ENCODE results near the gene ACTL10.

Gene ACTL10

DNA sequence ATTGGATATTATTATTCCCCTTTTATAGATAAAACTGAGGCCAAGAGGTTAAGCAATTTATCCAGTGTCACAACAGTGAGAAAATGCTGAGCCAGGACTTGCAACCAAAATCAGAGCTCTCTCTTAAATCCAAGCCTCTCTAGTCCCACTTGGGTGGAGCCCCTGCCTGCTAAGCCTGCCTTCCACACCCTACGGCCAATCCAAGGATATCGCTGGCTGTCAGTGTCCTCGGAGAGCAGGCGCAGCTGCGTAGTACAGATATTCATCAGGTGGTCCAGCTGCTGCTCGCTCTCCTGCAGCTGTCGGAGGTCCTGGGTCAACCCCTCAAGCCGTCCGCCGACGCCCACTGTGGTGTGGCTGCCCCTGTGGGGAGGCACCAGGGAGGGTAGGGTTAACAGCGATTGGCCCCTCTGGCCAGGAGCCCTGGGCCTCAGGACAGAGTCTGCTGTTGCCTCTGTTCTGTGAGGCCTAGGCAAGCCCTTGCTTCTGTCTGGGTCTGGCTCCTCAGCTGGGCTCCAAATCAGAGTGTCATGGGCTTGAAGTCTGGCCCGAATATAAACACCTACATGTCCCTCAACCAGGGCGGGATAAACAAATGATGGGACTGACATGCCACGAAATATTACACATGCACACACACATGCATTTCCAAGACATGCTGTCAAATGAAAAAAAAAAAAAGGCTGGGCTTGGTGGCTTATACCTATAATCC lies 11.4 kb downstream of the ACTL10 start:
- no peak for DNase-seq (ENCODE audit: low read depth)

- DNase-seq (ENCODE audit: low read depth) = no peak
These were observed 13.2 kb downstream of the ACTL10 start for GRCh38 chr20:33679758-33680485.

DNA sequence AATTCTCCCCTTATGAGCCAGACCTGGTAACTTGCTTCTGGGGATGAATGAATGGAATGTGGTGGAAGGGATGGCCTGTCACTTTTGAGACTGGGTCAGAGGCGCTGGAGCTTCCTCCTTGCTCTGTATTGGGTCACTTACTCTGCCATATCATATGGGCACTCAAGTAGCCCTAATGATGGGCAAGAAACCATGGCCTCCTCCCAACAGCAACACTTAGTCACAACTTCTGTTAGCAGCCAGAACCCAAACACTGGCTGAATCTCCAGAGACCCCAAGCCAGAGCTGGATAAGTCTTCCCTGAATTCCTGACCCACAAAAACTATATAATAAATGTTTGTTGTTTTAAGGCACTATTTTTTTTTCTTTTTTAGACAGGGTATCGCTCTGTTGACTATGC lies 13.9 kb downstream of the ACTL10 start:
- no peak for DNase-seq (ENCODE audit: low read depth)

- no peak for DNase-seq (ENCODE audit: low read depth)
These were observed 14.5 kb downstream of the ACTL10 start for GRCh38 chr20:33681288-33681687.

DNA sequence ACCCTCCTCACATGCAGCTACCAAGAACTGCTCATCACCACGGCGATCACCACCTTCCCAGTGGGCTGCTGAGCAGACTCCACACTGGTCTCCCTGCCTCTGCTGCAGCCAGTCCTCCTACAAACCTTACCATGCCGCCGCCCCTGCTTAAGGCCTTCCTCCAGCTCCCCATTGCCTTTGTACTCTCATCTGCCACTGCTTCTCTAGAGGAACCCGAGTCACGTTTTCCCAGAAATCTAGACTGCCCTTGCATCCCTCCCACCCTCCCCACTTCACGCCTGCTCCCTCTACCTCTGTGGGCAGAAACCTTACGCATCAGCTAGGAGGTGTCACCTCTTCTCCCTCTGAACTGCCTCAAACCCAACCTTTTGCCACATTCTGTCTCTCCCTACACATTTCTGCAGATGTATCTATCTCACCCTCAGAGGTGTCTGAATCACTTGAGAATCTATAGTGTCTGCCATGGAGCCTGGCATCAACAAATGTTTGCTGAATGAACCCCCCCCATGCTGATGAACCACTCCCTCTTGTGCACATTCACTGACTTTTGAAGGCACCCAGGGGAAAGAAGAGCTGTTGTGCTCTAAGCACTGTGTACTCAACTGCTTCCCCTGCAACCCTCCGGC lies 15.1 kb downstream of the ACTL10 start:
- DNase-seq (ENCODE audit: low read depth) = no peak

GRCh38 chr20:33684533-33685327 lies 18.0 kb downstream of the ACTL10 start:
- DNase-seq (ENCODE audit: low read depth) = no peak

GRCh38 chr20:33685328-33686099 lies 18.8 kb downstream of the ACTL10 start:
- no peak for DNase-seq (ENCODE audit: low read depth)

GRCh38 chr20:33686100-33686983 lies 19.6 kb downstream of the ACTL10 start, which contains the start of gene E2F1:
TSS of gene E2F1 (minus strand) at chr20:33686385. CDS start at chr20:33686264, 121 bp downstream.
- DNase-seq (ENCODE audit: low read depth) = peak; percentile 49

DNA sequence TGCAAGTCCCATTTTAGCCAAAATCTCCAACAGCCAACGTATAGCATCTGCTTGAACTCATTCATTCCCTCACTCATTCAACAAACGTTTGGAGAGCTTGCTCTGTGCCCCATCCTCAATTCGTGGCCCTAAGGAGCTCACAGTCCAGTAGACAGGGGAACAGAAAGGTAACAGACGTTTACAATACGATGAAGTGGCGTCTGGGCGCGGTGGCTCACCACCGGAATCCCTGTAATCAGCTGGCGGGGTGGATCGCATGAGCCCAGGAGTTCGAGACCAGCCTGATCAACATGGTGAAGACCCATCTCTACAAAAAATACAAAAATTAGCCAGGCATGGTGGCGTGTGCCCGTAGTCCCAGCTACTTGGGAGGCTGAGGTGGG lies 20.2 kb downstream of the ACTL10 start:
- no peak for DNase-seq (ENCODE audit: low read depth)

- DNase-seq (ENCODE audit: low read depth) = no peak
These were observed 20.7 kb downstream of the ACTL10 start for GRCh38 chr20:33687370-33687915.

- DNase-seq (ENCODE audit: low read depth) = no peak
These were observed 21.5 kb downstream of the ACTL10 start for GRCh38 chr20:33687993-33688937.

- DNase-seq (ENCODE audit: low read depth) = no peak
These were observed 22.2 kb downstream of the ACTL10 start for GRCh38 chr20:33688938-33689424.

DNA sequence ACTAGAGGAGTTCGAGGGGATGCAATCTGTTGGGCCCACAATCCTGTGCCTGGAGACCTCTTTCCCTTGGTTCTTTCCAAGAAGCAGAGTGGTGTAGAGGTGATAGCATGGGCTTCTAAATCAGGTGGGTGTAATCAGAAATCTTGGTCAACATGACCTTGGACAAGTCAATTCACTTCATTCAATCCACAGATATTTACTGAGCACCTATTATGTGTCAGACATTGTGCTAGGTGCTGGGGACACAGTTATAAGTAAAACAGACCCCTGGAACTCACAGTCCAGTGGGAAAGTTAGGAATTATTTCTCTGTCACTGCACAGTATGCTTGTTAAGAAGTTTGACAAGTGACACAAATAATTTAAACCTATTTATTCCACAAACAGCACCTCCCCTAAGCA lies 22.8 kb downstream of the ACTL10 start:
- DNase-seq (ENCODE audit: low read depth) = no peak

DNA sequence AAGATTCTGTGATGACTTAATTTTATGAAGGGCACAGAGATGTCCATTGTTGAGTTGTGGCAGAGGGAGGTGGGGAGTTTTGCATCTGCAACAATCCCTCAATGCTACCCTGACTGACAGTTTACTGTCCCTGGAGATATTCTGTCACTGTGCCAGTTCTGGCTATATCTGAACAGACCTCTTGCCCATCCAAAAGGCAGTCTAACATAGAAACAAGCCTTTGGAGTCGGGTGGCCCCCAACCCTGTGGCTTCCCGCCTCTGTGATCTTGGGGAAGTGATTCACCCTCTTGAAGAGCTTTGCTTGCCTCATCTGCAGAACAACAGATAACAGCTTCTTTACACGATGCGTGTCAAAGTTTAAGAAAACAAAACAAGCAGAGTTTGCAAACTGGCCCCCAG lies 23.2 kb downstream of the ACTL10 start:
- DNase-seq (ENCODE audit: low read depth) = no peak

DNA sequence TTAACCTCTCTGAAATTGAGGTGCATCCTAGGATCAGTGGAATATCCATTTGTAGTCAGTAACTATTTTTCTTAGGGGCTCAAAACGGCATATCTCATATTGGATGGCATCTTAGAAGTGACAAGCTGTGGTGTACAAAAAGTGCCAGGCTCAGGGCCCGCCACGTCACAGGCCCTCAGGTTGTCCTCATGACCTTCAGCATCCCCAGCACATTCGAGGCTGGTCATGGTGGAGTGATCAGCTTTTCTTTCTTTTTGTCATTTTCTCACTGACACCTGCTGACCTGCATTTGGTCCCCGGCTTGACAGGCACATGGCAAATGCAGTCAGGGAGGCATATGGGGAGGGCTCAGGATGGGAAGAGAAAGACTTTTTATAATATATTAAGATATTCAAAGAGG lies 26.5 kb downstream of the ACTL10 start:
- DNase-seq (ENCODE audit: low read depth) = no peak

DNA sequence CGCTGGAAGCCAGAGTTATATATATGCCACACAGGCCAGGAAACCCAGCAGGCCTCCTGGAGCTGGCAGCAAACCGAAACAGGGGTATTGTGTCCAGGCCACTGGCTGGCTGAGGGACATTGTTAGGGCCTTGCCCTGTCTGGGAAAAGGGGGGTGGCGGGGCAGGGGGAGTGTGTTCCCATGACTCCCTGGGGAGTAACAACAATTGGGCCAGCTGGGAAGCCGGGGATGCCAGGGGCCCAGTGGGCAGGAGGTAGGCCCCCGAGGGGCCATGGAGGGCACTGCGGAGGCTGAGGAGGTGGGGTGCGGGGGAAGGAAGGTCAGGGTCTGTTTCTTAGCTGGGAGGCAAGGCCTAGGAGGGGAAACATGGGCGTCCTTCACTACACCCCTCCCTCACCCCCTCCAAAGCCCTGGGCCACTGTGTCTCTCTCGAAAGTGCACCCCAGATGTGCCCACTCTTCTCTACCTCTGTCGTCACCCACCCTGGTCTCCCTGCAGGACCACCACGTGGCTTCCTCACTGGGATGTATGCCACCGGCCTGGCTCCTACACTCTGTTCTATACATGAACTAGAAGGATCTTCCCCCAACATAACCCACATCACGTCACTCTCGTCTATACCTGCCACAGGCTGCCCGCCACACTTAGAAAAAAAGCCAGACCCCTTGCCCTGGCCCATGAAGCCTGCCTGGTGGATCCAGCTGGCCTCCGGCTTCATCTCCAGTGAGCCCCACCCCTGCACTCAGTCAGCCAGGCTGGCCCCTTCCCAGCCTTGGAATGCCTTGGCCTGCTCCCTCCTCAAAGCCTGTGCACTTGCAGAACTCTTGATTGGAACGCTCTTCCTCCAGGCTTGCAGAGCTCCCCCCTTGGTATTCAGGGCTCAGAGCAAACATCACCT lies 27.2 kb downstream of the ACTL10 start:
- DNase-seq (ENCODE audit: low read depth) = no peak

DNA sequence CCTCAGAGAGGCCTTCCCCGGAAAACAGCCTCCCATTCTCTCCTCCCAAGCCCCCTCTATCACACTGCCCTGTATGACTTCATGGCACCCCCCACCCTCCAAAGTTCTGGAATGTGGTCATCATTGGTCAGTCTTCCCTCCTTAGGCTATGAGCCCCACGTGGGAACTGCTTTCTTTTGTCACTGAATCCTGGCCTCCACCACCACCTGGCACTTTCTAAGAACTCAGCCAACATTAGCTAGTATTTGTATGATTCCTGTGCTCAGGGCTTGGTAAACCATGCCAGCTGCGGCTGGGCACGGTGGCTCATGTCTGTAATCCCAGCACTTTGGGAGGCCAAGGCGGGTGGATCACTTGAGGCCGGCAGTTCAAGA lies 27.9 kb downstream of the ACTL10 start:
- DNase-seq (ENCODE audit: low read depth) = no peak

DNA sequence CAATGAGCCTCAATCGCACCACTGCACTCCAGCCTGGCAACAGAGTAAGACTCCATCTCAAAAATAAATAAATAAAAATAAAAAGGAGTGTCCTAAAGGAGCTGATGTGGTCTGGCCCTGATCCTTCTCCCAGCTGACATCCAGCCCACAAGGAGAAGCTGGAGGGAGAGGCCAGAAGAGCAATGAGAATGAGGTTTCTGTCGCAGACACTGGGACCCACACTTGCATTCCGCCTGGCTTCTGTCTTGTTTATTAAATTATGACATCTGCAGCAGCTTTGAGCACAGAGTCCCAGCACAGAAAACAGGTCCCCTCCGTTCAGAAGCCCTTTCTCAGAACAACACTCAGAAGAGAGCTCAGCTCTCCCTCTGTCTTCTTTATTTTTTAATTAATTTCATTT lies 29.7 kb downstream of the ACTL10 start:
- no peak for DNase-seq (ENCODE audit: low read depth)

Data from GM04503 (cell line).